Stimulated activated CD4-positive, alpha-beta T cell treated with anti-CD3 and anti-CD28 coated beads, Interleukin-4, amount 100 ng/mL, for 48 hours (primary cell): ENCODE data around the gene NINJ1.

ENCODE experiments used
- DNase-seq, 2 donors: peaks; one replicate each; pipeline ENCODE4 v3.0.0-alpha.2; 2020; ENCODE audit warnings: low read depth in 2 of 2

The NINJ1 gene

GRCh38 chr9:93134015-93134739, at the start of gene NINJ1:
TSS of gene NINJ1 (minus strand) at chr9:93134251. CDS start at chr9:93134217, 34 bp downstream.
- peak; percentile 71 to 83 for DNase-seq

- DNase-seq = no peak
Measured at GRCh38 chr9:93183131-93183662, 49.1 kb upstream of the NINJ1 start.

GRCh38 chr9:93182572-93182971, 48.5 kb upstream of the NINJ1 start:
- no peak for DNase-seq

GRCh38 chr9:93181672-93182435, 47.8 kb upstream of the NINJ1 start:
- no peak for DNase-seq

- DNase-seq = no peak
Measured at GRCh38 chr9:93180938-93181337, 46.9 kb upstream of the NINJ1 start.

- DNase-seq = no peak
Measured at GRCh38 chr9:93178851-93179786, 45.1 kb upstream of the NINJ1 start.

GRCh38 chr9:93177676-93178075, 43.6 kb upstream of the NINJ1 start:
- DNase-seq = no peak

- DNase-seq = no peak
Measured at GRCh38 chr9:93174976-93175375, 40.9 kb upstream of the NINJ1 start.

GRCh38 chr9:93173365-93174051, 39.5 kb upstream of the NINJ1 start:
- no peak for DNase-seq

GRCh38 chr9:93172666-93173364, 38.8 kb upstream of the NINJ1 start:
- DNase-seq = no peak

GRCh38 chr9:93171261-93171990, 37.4 kb upstream of the NINJ1 start:
- DNase-seq = no peak

- no peak for DNase-seq
Measured at GRCh38 chr9:93170571-93170970, 36.5 kb upstream of the NINJ1 start.

GRCh38 chr9:93169444-93169843, 35.4 kb upstream of the NINJ1 start:
- no peak for DNase-seq

GRCh38 chr9:93168581-93168980, 34.5 kb upstream of the NINJ1 start:
- DNase-seq = no peak

- no peak for DNase-seq
Measured at GRCh38 chr9:93167838-93168237, 33.8 kb upstream of the NINJ1 start.

- no peak for DNase-seq
Measured at GRCh38 chr9:93167185-93167584, 33.1 kb upstream of the NINJ1 start.

GRCh38 chr9:93166699-93167098, 32.6 kb upstream of the NINJ1 start:
- DNase-seq = no peak

- DNase-seq = no peak
Measured at GRCh38 chr9:93164085-93164484, 30.0 kb upstream of the NINJ1 start.

- no peak for DNase-seq
Measured at GRCh38 chr9:93161786-93162562, 27.9 kb upstream of the NINJ1 start.
